H1 (cell line): ENCODE data around the gene ZC3H14. TPM values are rescaled to one million over a fixed set of nuclear protein-coding genes. Genes with fewer than 3 reads are reported as not detected.

Experiments
- CTCF ChIA-PET: fragments of 300-600 bp; sonication (Branson Sonifier 250); formaldehyde crosslinking; loops from one replicate; lab custom pipeline; 2021; ENCODE audit not compliant: partially characterized antibody; lab: Charles Lee
- POLR2A ChIA-PET: fragments of 300-600 bp; sonication (Branson Sonifier 250); formaldehyde crosslinking; loops from one replicate; lab custom pipeline; 2021; ENCODE audit warnings: inconsistent platforms; ENCODE audit not compliant: partially characterized antibody; lab: Charles Lee
- DNase-seq, 2 experiments: peaks; one replicate each; pipeline versions ENCODE4 v3.0.0 to v3.0.0-alpha.2; 2010 to 2022; ENCODE audit warnings: low spot score in 2 of 2, low read depth in 1 of 2, mixed read lengths in 1 of 2
- FAIRE-seq: peaks from 2 replicates; lab custom pipeline; 2011; peaks lifted over from hg19 to GRCh38; lab: Jason Lieb, UNC
- H2AFZ ChIP-seq: 2 replicates; pipeline ENCODE4 v1.8.1; 2012; ENCODE audit warnings: low read length, inconsistent platforms
- H2AK5ac ChIP-seq: 2 replicates; pipeline ENCODE4 v1.6.1; 2013; ENCODE audit warnings: low read depth, low read length
- H2BK120ac ChIP-seq: replicated peaks from 2 replicates; pipeline ENCODE3; 2013; ENCODE audit warnings: low read depth, low read length, inconsistent platforms
- H2BK12ac ChIP-seq: 2 replicates; pipeline ENCODE4 v1.6.1; 2013; ENCODE audit warnings: low read depth, low read length
- H2BK15ac ChIP-seq: 2 replicates; pipeline ENCODE4 v1.6.1; 2013; ENCODE audit warnings: low read length
- H2BK20ac ChIP-seq: 2 replicates; pipeline ENCODE4 v1.6.1; 2013; ENCODE audit warnings: low read length
- H2BK5ac ChIP-seq: 2 replicates; pipeline ENCODE4 v1.6.1; 2013; ENCODE audit warnings: low read depth, low read length
- H3K14ac ChIP-seq: 2 replicates; pipeline ENCODE4 v1.6.1; 2013; ENCODE audit warnings: inconsistent platforms; ENCODE audit not compliant: insufficient read length
- H3K18ac ChIP-seq: 2 replicates; pipeline ENCODE4 v1.6.1; 2013; ENCODE audit warnings: low read length; ENCODE audit errors: extremely low read depth
- H3K23ac ChIP-seq: 2 replicates; pipeline ENCODE4 v1.6.1; 2013; ENCODE audit warnings: inconsistent platforms; ENCODE audit not compliant: insufficient read length
- H3K23me2 ChIP-seq: 2 replicates; pipeline ENCODE4 v1.6.1; 2013; ENCODE audit warnings: low read depth, low read length
- H3K27ac ChIP-seq: 2 replicates; pipeline ENCODE4 v1.6.1; 2011; ENCODE audit warnings: low read depth, low read length, inconsistent platforms
- H3K27me3 ChIP-seq, 4 experiments: replicated peaks in 1 of 4; 1 replicate in 1 of 4; 2 replicates in 3 of 4; pipeline versions ENCODE4 v1.6.1 to v1.8.1; 2011 to 2013; ENCODE audit warnings: low read length in 3 of 4, mild to moderate bottlenecking in 3 of 4, inconsistent platforms in 2 of 4, mixed read lengths in 2 of 4, moderate library complexity in 1 of 4; ENCODE audit not compliant: control insufficient read depth in 3 of 4, insufficient read depth in 3 of 4; ENCODE audit errors: extremely low read depth in 1 of 4
- H3K36me3 ChIP-seq, 4 experiments: 2 replicates each; pipeline versions ENCODE4 v1.6.1 to v1.8.1; 2011 to 2013; ENCODE audit warnings: mild to moderate bottlenecking in 4 of 4, low read length in 3 of 4, moderate library complexity in 2 of 4, control low read depth in 1 of 4, inconsistent platforms in 1 of 4; ENCODE audit not compliant: insufficient read depth in 4 of 4, control insufficient read depth in 2 of 4
- H3K4ac ChIP-seq: replicated peaks from 2 replicates; pipeline ENCODE3; 2013; ENCODE audit warnings: low read length, low read depth, mixed read lengths, inconsistent platforms; ENCODE audit not compliant: insufficient read length
- H3K4me1 ChIP-seq, 4 experiments: replicated peaks in 1 of 4; 1 replicate in 1 of 4; 2 replicates in 3 of 4; pipeline versions ENCODE4 v1.6.1 to v1.8.1; 2011 to 2013; ENCODE audit warnings: low read length in 3 of 4, inconsistent platforms in 2 of 4, mixed read lengths in 1 of 4; ENCODE audit not compliant: insufficient read depth in 4 of 4, control insufficient read depth in 3 of 4
- H3K4me2 ChIP-seq, 2 experiments: 2 replicates each; pipeline versions ENCODE4 v1.6.1 to v1.8.1; 2011 to 2013; ENCODE audit warnings: low read depth in 2 of 2, low read length in 2 of 2, control low read depth in 1 of 2, inconsistent platforms in 1 of 2, mild to moderate bottlenecking in 1 of 2; ENCODE audit not compliant: insufficient read depth in 1 of 2
- H3K4me3 ChIP-seq, 4 experiments: fragments of 200-600, 300-600 bp in 1 of 4; sonication (generic), shearing (Covaris generic), sonication (Bioruptor Twin) in 1 of 4; 2 replicates each; pipeline versions ENCODE4 v1.5.1 to v1.8.1; 2011 to 2016; ENCODE audit warnings: low read length in 4 of 4, low read depth in 3 of 4, control low read depth in 2 of 4, inconsistent platforms in 2 of 4, mild to moderate bottlenecking in 2 of 4, mixed read lengths in 1 of 4, moderate library complexity in 1 of 4; ENCODE audit not compliant: insufficient read depth in 2 of 4; ENCODE audit errors: extremely low read depth in 1 of 4
- H3K56ac ChIP-seq: replicated peaks from 2 replicates; pipeline ENCODE3; 2013; ENCODE audit warnings: low read depth, mild to moderate bottlenecking, mixed read lengths, low read length, inconsistent platforms; ENCODE audit not compliant: insufficient read length
- H3K79me1 ChIP-seq: 2 replicates; pipeline ENCODE4 v1.6.1; 2013; ENCODE audit warnings: low read depth, low read length, control low read depth
- H3K79me2 ChIP-seq, 2 experiments: 2 replicates each; pipeline versions ENCODE4 v1.6.1 to v1.8.1; 2012 to 2013; ENCODE audit warnings: low read length in 2 of 2, mild to moderate bottlenecking in 2 of 2, inconsistent platforms in 1 of 2; ENCODE audit not compliant: insufficient read depth in 2 of 2, control insufficient read depth in 1 of 2
- H3K9ac ChIP-seq, 4 experiments: replicated peaks in 1 of 4; 1 replicate in 1 of 4; 2 replicates in 3 of 4; pipeline versions ENCODE4 v1.6.1 to v1.8.1; 2011 to 2013; ENCODE audit warnings: low read depth in 3 of 4, low read length in 3 of 4, control low read depth in 2 of 4, mild to moderate bottlenecking in 2 of 4, moderate library complexity in 2 of 4, inconsistent platforms in 1 of 4; ENCODE audit errors: extremely low read depth in 1 of 4
- H3K9me3 ChIP-seq, 2 experiments: 2 replicates each; pipeline versions ENCODE4 v1.6.1 to v1.8.1; 2012 to 2013; ENCODE audit warnings: mild to moderate bottlenecking in 2 of 2, moderate library complexity in 2 of 2, control low read depth in 1 of 2, inconsistent platforms in 1 of 2, low read depth in 1 of 2, low read length in 1 of 2, mixed read lengths in 1 of 2; ENCODE audit not compliant: insufficient read depth in 2 of 2
- H4K20me1 ChIP-seq, 2 experiments: replicated peaks in 1 of 2; 2 replicates each; pipeline versions ENCODE3 to v1.8.1; 2011 to 2013; ENCODE audit warnings: inconsistent platforms in 2 of 2, low read length in 2 of 2, mild to moderate bottlenecking in 1 of 2; ENCODE audit not compliant: insufficient read depth in 2 of 2, control insufficient read depth in 1 of 2
- H4K5ac ChIP-seq: 2 replicates; pipeline ENCODE4 v1.6.1; 2013; ENCODE audit warnings: low read length, low read depth, mixed read lengths, inconsistent platforms; ENCODE audit not compliant: insufficient read length
- H4K8ac ChIP-seq: 2 replicates; pipeline ENCODE4 v1.8.0; 2013; ENCODE audit warnings: mild to moderate bottlenecking, moderate library complexity, low read length, inconsistent platforms; ENCODE audit not compliant: insufficient read depth; ENCODE audit errors: extremely low read depth
- H4K91ac ChIP-seq: replicated peaks from 2 replicates; pipeline ENCODE3; 2013; ENCODE audit warnings: low read length, mixed read lengths, inconsistent platforms; ENCODE audit not compliant: insufficient read length
- CBX8 ChIP-seq: fragments of 300-800, 300-1000 bp; sonication (generic); IDR thresholded peaks from 2 replicates; pipeline ENCODE4 v1.7.1; 2016; ENCODE audit warnings: low read depth, low read length, borderline replicate concordance
- CTCF ChIP-seq, 3 experiments: IDR thresholded peaks; 1 replicate in 2 of 3; 2 replicates in 1 of 3; pipeline versions ENCODE4 v1.5.1 to v1.6.1; 2011; ENCODE audit warnings: low read length in 3 of 3, mild to moderate bottlenecking in 3 of 3, inconsistent platforms in 2 of 3, low read depth in 1 of 3, moderate library complexity in 1 of 3; ENCODE audit not compliant: insufficient read depth in 1 of 3; ENCODE audit errors: control extremely low read depth in 1 of 3
- E2F6 ChIP-seq: IDR thresholded peaks from 2 replicates; pipeline ENCODE4 v1.6.1; 2012; ENCODE audit warnings: inconsistent platforms
- EP300 ChIP-seq, 2 experiments: IDR thresholded peaks; 1 replicate in 1 of 2; 2 replicates in 1 of 2; pipeline ENCODE4 v1.6.1; 2011 to 2012; ENCODE audit warnings: low read depth in 2 of 2, low read length in 2 of 2, mild to moderate bottlenecking in 2 of 2, borderline replicate concordance in 1 of 2, inconsistent platforms in 1 of 2, moderate library complexity in 1 of 2
- GTF2F1 ChIP-seq: IDR thresholded peaks from 2 replicates; pipeline ENCODE4 v1.6.1; 2012; ENCODE audit warnings: low read depth, low read length, improper control_type of control experiment, borderline replicate concordance
- NANOG ChIP-seq: IDR thresholded peaks from 2 replicates; pipeline ENCODE4 v1.6.1; 2011; ENCODE audit warnings: low read length, low read depth, mild to moderate bottlenecking, inconsistent platforms; ENCODE audit not compliant: insufficient read depth, poor library complexity, severe bottlenecking
- PHF8 ChIP-seq: fragments of 200-600 bp; sonication (generic); conservative IDR thresholded peaks from 2 replicates; pipeline ENCODE4 v1.7.1; 2012; ENCODE audit warnings: low read depth, mild to moderate bottlenecking, inconsistent platforms, low read length, moderate library complexity
- RAD21 ChIP-seq, 2 experiments: IDR thresholded peaks in 1 of 2; conservative IDR thresholded peaks in 1 of 2; 2 replicates each; pipeline ENCODE4 v1.6.1; 2011; ENCODE audit warnings: low read depth in 2 of 2, low read length in 2 of 2, improper control_type of control experiment in 1 of 2, inconsistent platforms in 1 of 2, mild to moderate bottlenecking in 1 of 2, moderate library complexity in 1 of 2
- SP4 ChIP-seq: IDR thresholded peaks from 2 replicates; pipeline ENCODE4 v1.6.1; 2012; ENCODE audit warnings: low read length, inconsistent platforms
- SRF ChIP-seq: IDR thresholded peaks from 2 replicates; pipeline ENCODE4 v1.6.1; 2011; ENCODE audit warnings: mild to moderate bottlenecking, low read depth, low read length, moderate library complexity
- WGBS, 2 experiments: shearing (Covaris generic) in 1 of 2; methylation state at CpG; one replicate each; pipeline versions ENCODE4 v1.1.6 to v1.1.7; 2013 to 2015; ENCODE audit warnings: low lambda C conversion rate in 2 of 2, mixed read lengths in 2 of 2, inconsistent platforms in 1 of 2, low coverage in 1 of 2, missing lambda C conversion rate in 1 of 2; ENCODE audit not compliant: insufficient replicate concordance in 2 of 2, insufficient coverage in 1 of 2, insufficient read length in 1 of 2; ENCODE audit errors: extremely low coverage in 1 of 2, missing lambda C conversion rate in 1 of 2; 5-methylcytosine and 5-hydroxymethylcytosine counted together
- polyA plus RNA-seq, 7 experiments: library from polyadenylated mRNA; depleted of rRNA in 3 of 7; stranded (reverse) in 5 of 7; unstranded in 2 of 7; fragments of >200 nt in 5 of 7; fragments of 200-250 nt in 2 of 7; gene quantifications; 1 replicate in 5 of 7; 2 replicates in 1 of 7; 4 replicates in 1 of 7; pipeline versions ENCODE4 v1.2.1 to v1.2.3, GENCODE V29; 2011 to 2013; ENCODE audit warnings: missing spikeins in 2 of 7, mixed read lengths in 2 of 7
- total RNA-seq: library from RNA; stranded (reverse); fragmentation: NEBNext Ultra II Directional; extraction: Animal tissue kit (Norgen Biotek cat#: 25700); gene quantifications from 2 replicates; pipeline ENCODE4 v1.2.1, GENCODE V29; 2021

Gene ZC3H14
- total and polyA plus RNA-seq, 2 of the 8 experiments (the other 6 are each of a cell fraction or from before 2014, with no cell fraction given), result 86.0 to 99.1 TPM

GRCh38 chr14:88516861-88517357 is 45.9 kb upstream of the ZC3H14 start:
- Histone ChIP-seq H2BK120ac (no peak overlapping the region), H3K4me2 (no peak overlapping the region), H3K23ac (no peak overlapping the region), H3K36me3 (peaks cover 0 to 2% (median 0%) of the 10 kb centered on the region in 4 experiments; a peak in 1 of 8 replicates), H3K23me2 (no peaks in the 10 kb centered on the region), H3K18ac (no peak overlapping the region), H4K20me1 (peaks cover 0 to 2% of the 10 kb centered on the region in 2 experiments), H3K56ac (no peak overlapping the region), H3K27ac (no peak overlapping the region), H2BK20ac (no peak overlapping the region), H3K27me3 (no peaks in the 10 kb centered on the region), H2BK15ac (no peak overlapping the region), H3K14ac (no peak overlapping the region), H2BK12ac (no peak overlapping the region), H4K91ac (no peak overlapping the region), H3K79me1 (no peaks in the 10 kb centered on the region), H3K4me1 (no peaks in the 10 kb centered on the region), H3K9ac (no peak overlapping the region), H4K8ac (no peak overlapping the region), H3K4ac (no peak overlapping the region), H2AK5ac (no peak overlapping the region), H4K5ac (no peak overlapping the region), H3K9me3 (no peaks in the 10 kb centered on the region), H2AFZ (no peak overlapping the region), H2BK5ac (no peak overlapping the region), H3K4me3 (no peak overlapping the region), H3K79me2 (no peaks in the 10 kb centered on the region)
- 83% methylated on average over 7 of the region's 7 CpGs; no CpG with 5 or more reads in 1 of the 2 experiments for WGBS, 2 experiments
- FAIRE-seq (no peak), DNase-seq (no peak)
- ChIA-PET POLR2A (no interaction called here), CTCF (no interaction called here)
- TF ChIP-seq GTF2F1 (no peak), RAD21 (IDR thresholded peaks at IDR 0.05 in 1 of 2, conservative IDR thresholded peaks at IDR 0.05 in 1 of 2; ENCODE audit: low read depth in 2 of 2, low read length in 2 of 2) (no peak), SRF (no peak), SP4 (no peak), EP300 (IDR thresholded peaks at IDR 0.05; ENCODE audit: borderline replicate concordance in 1 of 2, low read depth in 2 of 2, low read length in 2 of 2) (no peak), E2F6 (no peak), NANOG (no peak), CTCF (IDR thresholded peaks at IDR 0.05; ENCODE audit: control extremely low read depth in 1 of 3, insufficient read depth in 1 of 3, low read depth in 1 of 3, low read length in 3 of 3) (no peak), CBX8 (no peak), PHF8 (no peak)
